ENCODE data around the gene ERBB4. TPM values are rescaled to one million over a fixed set of nuclear protein-coding genes. Genes with fewer than 3 reads are reported as not detected.

ERBB4 gene
- total RNA-seq, 4 donors from 2014 or later: 0.09 to 0.67 TPM; not detected in 2

GRCh38 chr2:212354382-212354781 lies 184.2 kb downstream of the ERBB4 start:
- H3K9me3 ChIP-seq: no peaks in the 10 kb centered on the region
- TF ChIP-seq CTCF (IDR thresholded peaks at IDR 0.05): no peak
- no peak for TF ChIP-seq POLR2A (IDR thresholded peaks at IDR 0.05)

GRCh38 chr2:212348501-212348900 lies 190.1 kb downstream of the ERBB4 start:
- H3K9me3 ChIP-seq: no peaks in the 10 kb centered on the region
- no peaks in the 10 kb centered on the region for H3K36me3 ChIP-seq
- no peak overlapping the region for H3K4me3 ChIP-seq
- H3K4me1 ChIP-seq: no peaks in the 10 kb centered on the region
- TF ChIP-seq CTCF (IDR thresholded peaks at IDR 0.05) (no peak), POLR2A (IDR thresholded peaks at IDR 0.05) (no peak)
- H3K27me3 ChIP-seq: no peaks in the 10 kb centered on the region
- DNase-seq: no peak
- no peak overlapping the region for H3K27ac ChIP-seq

More at GRCh38 chr2:212354382-212354781, 184.2 kb downstream of the ERBB4 start:
- DNase-seq: no peak
- no peak overlapping the region for H3K27ac ChIP-seq
- H3K4me3 ChIP-seq: no peak overlapping the region
- no peaks in the 10 kb centered on the region for H3K4me1 ChIP-seq
- H3K27me3 ChIP-seq: no peaks in the 10 kb centered on the region
- H3K36me3 ChIP-seq: no peaks in the 10 kb centered on the region

DNA sequence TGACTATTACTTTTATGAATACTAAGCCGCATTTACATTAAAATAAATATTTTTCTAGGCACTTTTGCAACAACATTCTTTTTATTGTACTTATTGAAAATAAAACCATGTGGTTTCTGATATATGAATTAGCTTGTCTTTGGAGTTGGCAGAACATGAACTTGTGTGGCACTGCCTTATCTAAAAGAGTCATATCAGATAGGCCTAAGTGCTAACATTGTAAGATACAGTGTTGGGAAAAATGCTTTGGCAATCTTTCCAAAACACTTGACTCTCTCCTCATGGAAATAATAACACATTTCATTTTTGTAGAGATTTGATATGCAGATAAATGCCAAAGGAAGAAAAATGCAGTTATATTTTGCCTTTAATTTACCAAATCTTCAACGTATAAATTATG lies 191.7 kb downstream of the ERBB4 start:
- Histone ChIP-seq H3K36me3 (no peaks in the 10 kb centered on the region), H3K4me3 (no peak overlapping the region), H3K4me1 (no peaks in the 10 kb centered on the region), H3K27me3 (no peaks in the 10 kb centered on the region), H3K9me3 (no peaks in the 10 kb centered on the region), H3K27ac (no peak overlapping the region)
- no peak for DNase-seq
- TF ChIP-seq POLR2A (IDR thresholded peaks at IDR 0.05) (no peak), CTCF (IDR thresholded peaks at IDR 0.05) (no peak)

GRCh38 chr2:212345966-212346365 lies 192.6 kb downstream of the ERBB4 start:
- H3K4me3 ChIP-seq: no peak overlapping the region
- DNase-seq: no peak
- no peaks in the 10 kb centered on the region for H3K4me1 ChIP-seq
- no peak overlapping the region for H3K27ac ChIP-seq
- H3K36me3 ChIP-seq: no peaks in the 10 kb centered on the region
- no peak for TF ChIP-seq CTCF (IDR thresholded peaks at IDR 0.05)
- H3K9me3 ChIP-seq: no peaks in the 10 kb centered on the region
- no peaks in the 10 kb centered on the region for H3K27me3 ChIP-seq

DNA sequence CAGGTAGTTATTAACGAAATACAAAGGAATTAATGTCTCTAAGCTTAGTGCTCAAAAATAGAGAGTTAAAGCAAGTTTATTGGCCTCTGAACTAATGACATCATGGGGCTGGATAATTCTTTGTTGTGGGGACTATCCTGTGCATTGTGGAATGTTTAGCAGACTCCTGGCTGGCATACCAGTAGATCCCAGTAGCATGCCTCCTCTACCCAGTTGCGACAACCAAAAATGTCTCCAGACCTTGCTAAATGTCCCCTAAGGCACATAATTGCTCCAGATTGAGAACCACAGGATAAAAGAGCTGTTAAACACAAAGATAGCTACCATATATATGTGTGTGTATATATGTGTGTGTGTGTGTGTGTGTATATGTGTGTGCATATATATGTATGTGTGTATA lies 194.5 kb downstream of the ERBB4 start:
- no peaks in the 10 kb centered on the region for H3K4me1 ChIP-seq
- no peak overlapping the region for H3K4me3 ChIP-seq
- H3K27me3 ChIP-seq: no peaks in the 10 kb centered on the region
- TF ChIP-seq CTCF (IDR thresholded peaks at IDR 0.05) (no peak), POLR2A (IDR thresholded peaks at IDR 0.05) (no peak)
- no peaks in the 10 kb centered on the region for H3K36me3 ChIP-seq
- no peak overlapping the region for H3K27ac ChIP-seq
- no peaks in the 10 kb centered on the region for H3K9me3 ChIP-seq
- DNase-seq: no peak

- Histone ChIP-seq H3K27me3 (no peaks in the 10 kb centered on the region), H3K9me3 (no peaks in the 10 kb centered on the region), H3K4me3 (no peak overlapping the region), H3K27ac (no peak overlapping the region), H3K4me1 (no peaks in the 10 kb centered on the region), H3K36me3 (no peaks in the 10 kb centered on the region)
- no peak for DNase-seq
- TF ChIP-seq POLR2A (IDR thresholded peaks at IDR 0.05) (no peak), CTCF (IDR thresholded peaks at IDR 0.05) (no peak)
Observed at GRCh38 chr2:212343167-212343566, 195.4 kb downstream of the ERBB4 start.

All from Peyer's patch (tissue), 4 donors.